ENCODE measurements around the gene FOXD4L3.
"Not testable (repeated sequence)": the region's sequence is repeated elsewhere in the genome, so short reads cannot be mapped to it uniquely, and the experiment has no call there.

DNA sequence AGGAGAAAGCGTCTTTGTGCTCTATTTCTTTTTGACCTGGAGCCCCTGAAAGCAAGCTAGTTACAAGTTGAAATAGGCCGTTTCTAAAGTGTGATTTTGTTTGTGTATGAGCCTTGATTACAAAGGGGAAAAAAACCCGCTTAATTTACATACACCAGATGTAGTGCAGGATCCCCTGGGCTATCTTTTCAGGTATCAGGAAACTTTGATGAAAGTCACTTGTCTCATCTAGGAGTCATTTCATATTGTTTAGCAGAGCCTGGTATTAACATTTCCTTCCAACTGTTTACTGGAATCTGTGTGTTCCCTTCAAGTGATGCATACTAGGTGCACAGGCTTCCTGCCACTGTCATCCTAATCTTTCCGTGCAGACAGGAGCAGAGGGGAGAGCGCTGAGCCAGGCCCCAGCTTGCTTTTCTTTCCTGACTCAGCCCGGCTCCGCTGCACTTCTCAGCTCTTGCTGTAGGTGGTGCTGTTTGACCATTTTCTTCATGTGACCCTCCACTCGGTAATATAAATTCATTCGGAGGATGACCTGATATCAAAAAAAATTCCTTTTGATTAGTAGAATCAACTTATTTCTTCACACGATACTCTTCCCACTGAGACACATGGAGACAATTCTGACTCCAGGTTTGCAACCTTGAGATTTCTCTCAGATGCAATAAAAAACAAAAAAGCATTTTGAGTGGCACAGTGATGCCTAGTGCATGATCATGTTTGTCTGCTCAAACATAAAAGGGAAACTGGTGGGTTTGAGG, 39.8 kb downstream of the FOXD4L3 start:
- TF ChIP-seq, protein P1, sequence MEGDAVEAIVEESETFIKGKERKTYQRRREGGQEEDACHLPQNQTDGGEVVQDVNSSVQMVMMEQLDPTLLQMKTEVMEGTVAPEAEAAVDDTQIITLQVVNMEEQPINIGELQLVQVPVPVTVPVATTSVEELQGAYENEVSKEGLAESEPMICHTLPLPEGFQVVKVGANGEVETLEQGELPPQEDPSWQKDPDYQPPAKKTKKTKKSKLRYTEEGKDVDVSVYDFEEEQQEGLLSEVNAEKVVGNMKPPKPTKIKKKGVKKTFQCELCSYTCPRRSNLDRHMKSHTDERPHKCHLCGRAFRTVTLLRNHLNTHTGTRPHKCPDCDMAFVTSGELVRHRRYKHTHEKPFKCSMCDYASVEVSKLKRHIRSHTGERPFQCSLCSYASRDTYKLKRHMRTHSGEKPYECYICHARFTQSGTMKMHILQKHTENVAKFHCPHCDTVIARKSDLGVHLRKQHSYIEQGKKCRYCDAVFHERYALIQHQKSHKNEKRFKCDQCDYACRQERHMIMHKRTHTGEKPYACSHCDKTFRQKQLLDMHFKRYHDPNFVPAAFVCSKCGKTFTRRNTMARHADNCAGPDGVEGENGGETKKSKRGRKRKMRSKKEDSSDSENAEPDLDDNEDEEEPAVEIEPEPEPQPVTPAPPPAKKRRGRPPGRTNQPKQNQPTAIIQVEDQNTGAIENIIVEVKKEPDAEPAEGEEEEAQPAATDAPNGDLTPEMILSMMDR (conservative IDR thresholded peaks at IDR 0.05; ENCODE audit: low read depth, low read length): not testable (repeated sequence)
- not testable (repeated sequence) for TF ChIP-seq EZH2 (IDR thresholded peaks at IDR 0.05; ENCODE audit: borderline replicate concordance, low read depth, low read length, poor library complexity, severe bottlenecking)
